Activated CD8-positive, alpha-beta T cell treated with anti-CD3 and anti-CD28 coated beads for 36 hours (primary cell): ENCODE measurements around the gene SDCCAG8. TPM values are rescaled to one million over a fixed set of nuclear protein-coding genes. Genes with fewer than 3 reads are reported as not detected.

Experiments used
- ATAC-seq: fragments of 200-7000 bp; cut with Tn5 transposase; one replicate; pipeline ENCODE4 v1.10.0; 2021; ENCODE audit warnings: mild to moderate bottlenecking, moderate library complexity
- CTCF ChIA-PET: fragments of 350-600 bp; sonication (Branson Sonifier 250); formaldehyde crosslinking; loops from one replicate; lab custom pipeline; 2021; ENCODE audit warnings: antibody characterized with exemption; lab: Charles Lee
- POLR2A ChIA-PET: fragments of 350-600 bp; sonication (Branson Sonifier 250); formaldehyde crosslinking; loops from one replicate; lab custom pipeline; 2021; ENCODE audit warnings: antibody characterized with exemption; lab: Charles Lee
- DNase-seq: peaks from one replicate; pipeline ENCODE4 v3.0.0-alpha.2; 2020
- H3K27ac Mint-ChIP-seq: one replicate; pipeline ENCODE4 v1.8.0; 2021; ENCODE audit warnings: mild to moderate bottlenecking, mixed read lengths
- H3K27me3 Mint-ChIP-seq: one replicate; pipeline ENCODE4 v1.8.0; 2021; ENCODE audit warnings: mixed read lengths
- H3K36me3 Mint-ChIP-seq: one replicate; pipeline ENCODE4 v1.8.0; 2021; ENCODE audit warnings: low read depth, mixed read lengths
- H3K4me1 Mint-ChIP-seq: one replicate; pipeline ENCODE4 v1.8.0; 2021; ENCODE audit warnings: low read depth, mixed read lengths
- H3K4me3 Mint-ChIP-seq: one replicate; pipeline ENCODE4 v1.8.0; 2021; ENCODE audit warnings: mild to moderate bottlenecking, moderate library complexity, mixed read lengths
- H3K9me3 Mint-ChIP-seq: one replicate; pipeline ENCODE4 v1.8.0; 2021; ENCODE audit warnings: mixed read lengths
- intact Hi-C: fragments of 100-400 bp; cut with micrococcal nuclease; formaldehyde crosslinking; loops from one replicate; pipeline ENCODE4 v1.10.0; 2022
- total RNA-seq, 2 experiments: library from RNA; stranded (reverse); gene quantifications; one replicate each; pipeline ENCODE4 v1.2.3, GENCODE V29; 2021
- TF ChIP-seq, protein P1 (sequence below): fragments of 200-600 bp; IDR thresholded peaks from one replicate; pipeline ENCODE4 v1.8.0; 2022; ENCODE audit warnings: antibody characterized with exemption, mild to moderate bottlenecking

Gene SDCCAG8
- total RNA-seq, 2 experiments from 2014 or later: 22.4 to 22.6 TPM

DNA sequence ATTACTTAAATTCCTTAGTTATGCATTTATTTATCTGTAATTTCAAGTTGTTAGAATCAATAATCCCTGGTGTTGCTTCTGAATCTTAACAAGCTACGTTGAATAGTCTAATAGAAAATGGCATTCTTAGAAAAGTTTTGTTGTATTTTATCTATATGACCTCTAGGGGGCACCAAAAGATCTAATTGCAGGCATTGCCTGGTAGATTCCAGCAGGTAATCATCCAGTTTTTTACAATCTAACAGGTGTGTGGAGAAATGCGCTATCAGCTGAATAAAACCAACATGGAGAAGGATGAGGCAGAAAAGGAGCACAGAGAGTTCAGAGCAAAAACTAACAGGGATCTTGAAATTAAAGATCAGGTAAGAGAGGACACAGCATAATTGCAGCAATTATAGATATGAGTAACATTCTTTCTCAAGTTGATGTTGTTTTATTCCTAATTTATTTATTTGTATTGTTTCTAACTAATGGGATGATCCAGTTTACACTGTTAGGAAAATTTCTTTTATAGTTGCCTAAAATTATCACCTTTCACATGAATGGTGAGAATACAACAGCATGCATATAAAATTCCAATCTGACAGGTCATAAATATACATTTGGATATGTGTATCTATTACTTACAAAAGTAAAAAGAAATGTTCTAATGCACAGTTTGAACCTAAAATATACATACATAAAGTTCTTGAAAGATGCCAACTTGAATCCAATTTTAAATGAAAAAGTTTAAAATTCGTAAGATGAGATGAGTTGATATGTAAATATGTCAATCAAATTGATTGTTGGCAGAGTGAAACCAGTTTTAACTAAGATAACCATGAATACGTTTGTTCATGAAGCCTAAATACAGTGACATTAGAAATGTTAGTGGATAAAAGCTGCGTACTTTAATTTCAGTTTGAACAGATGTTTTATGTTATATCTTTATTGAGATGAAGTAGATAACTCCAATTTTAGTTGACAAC is 88.4 kb downstream of the SDCCAG8 start:
- TF ChIP-seq, protein P1, sequence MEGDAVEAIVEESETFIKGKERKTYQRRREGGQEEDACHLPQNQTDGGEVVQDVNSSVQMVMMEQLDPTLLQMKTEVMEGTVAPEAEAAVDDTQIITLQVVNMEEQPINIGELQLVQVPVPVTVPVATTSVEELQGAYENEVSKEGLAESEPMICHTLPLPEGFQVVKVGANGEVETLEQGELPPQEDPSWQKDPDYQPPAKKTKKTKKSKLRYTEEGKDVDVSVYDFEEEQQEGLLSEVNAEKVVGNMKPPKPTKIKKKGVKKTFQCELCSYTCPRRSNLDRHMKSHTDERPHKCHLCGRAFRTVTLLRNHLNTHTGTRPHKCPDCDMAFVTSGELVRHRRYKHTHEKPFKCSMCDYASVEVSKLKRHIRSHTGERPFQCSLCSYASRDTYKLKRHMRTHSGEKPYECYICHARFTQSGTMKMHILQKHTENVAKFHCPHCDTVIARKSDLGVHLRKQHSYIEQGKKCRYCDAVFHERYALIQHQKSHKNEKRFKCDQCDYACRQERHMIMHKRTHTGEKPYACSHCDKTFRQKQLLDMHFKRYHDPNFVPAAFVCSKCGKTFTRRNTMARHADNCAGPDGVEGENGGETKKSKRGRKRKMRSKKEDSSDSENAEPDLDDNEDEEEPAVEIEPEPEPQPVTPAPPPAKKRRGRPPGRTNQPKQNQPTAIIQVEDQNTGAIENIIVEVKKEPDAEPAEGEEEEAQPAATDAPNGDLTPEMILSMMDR: peak; percentile 93
- Mint-ChIP-seq H3K4me3 (no peak overlapping the region), H3K9me3 (no peaks in the 10 kb centered on the region), H3K27ac (no peak overlapping the region), H3K36me3 (peaks cover 10% of the 10 kb centered on the region), H3K27me3 (no peaks in the 10 kb centered on the region), H3K4me1 (peaks cover 3% of the 10 kb centered on the region)
- CTCF ChIA-PET: interaction anchor here (0.6 to 2.4 kb wide), 45 partner anchors 8 to 955 kb away, joined by 3 to 16 read pairs (median 3); no protein-coding TSS in a partner anchor
- POLR2A ChIA-PET: no interaction called here
- DNase-seq (no peak), ATAC-seq (peak; percentile 39)
- intact Hi-C loops: loop anchor here (5.0 to 10.0 kb wide), 2 partner anchors 601 to 928 kb away; no protein-coding TSS in a partner anchor

DNA sequence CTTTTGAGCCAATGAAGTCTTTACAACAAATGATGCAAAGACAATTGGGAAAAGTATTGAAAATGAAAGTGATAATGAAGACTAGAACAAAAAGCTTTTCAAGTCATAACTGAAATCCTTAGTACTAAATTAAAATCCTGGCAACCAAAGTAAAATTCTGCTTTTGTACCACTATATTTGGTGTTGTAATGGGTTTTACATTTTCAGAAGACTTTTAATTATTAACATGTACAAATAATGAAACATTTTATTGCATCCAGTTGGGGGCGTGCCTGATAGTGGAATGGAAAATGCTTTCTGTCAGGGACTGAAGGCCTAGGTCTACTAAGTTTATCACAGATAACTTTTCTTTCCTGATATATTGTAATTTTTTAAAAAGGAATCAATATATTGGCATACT is 89.4 kb downstream of the SDCCAG8 start:
- peaks cover 3% of the 10 kb centered on the region for H3K4me1 Mint-ChIP-seq
- no peak for DNase-seq
- H3K9me3 Mint-ChIP-seq: no peaks in the 10 kb centered on the region
- peaks cover 10% of the 10 kb centered on the region for H3K36me3 Mint-ChIP-seq
- intact Hi-C loops: loop anchor here (10.0 kb wide), 1 partner anchor 600 kb away; no protein-coding TSS in a partner anchor
- ATAC-seq: no peak
- CTCF ChIA-PET: no interaction called here
- H3K27ac Mint-ChIP-seq: no peak overlapping the region
- TF ChIP-seq, protein P1: no peak
- no peaks in the 10 kb centered on the region for H3K27me3 Mint-ChIP-seq
- POLR2A ChIA-PET: interaction anchor here (0.5 kb wide), 1 partner anchor 697 kb away, joined by 5 read pairs; no protein-coding TSS in a partner anchor
- no peak overlapping the region for H3K4me3 Mint-ChIP-seq

DNA sequence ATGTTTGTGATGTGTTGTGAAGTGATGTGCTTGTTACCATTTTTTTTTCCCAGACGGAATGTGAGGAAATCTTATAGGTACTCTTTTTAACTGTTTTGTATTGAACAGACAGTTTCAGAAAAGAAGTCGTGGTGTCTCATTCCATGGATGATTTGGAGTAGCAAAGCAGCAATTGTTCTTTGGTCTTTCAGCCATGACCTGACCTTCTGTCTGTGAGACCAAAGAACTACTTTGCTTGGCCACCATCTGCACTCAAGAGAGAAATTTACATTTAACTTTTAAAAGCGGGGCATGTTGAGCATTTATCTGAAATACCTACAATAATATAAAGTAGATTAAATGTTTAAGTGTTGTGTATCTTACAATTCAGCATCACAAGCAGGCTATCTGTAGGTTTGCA is 90.2 kb downstream of the SDCCAG8 start:
- TF ChIP-seq, protein P1: no peak
- POLR2A ChIA-PET: no interaction called here
- no peak overlapping the region for H3K4me3 Mint-ChIP-seq
- no peak for DNase-seq
- H3K9me3 Mint-ChIP-seq: no peaks in the 10 kb centered on the region
- H3K27ac Mint-ChIP-seq: no peak overlapping the region
- intact Hi-C loops: loop anchor here (10.0 kb wide), 1 partner anchor 599 kb away; no protein-coding TSS in a partner anchor
- peaks cover 10% of the 10 kb centered on the region for H3K36me3 Mint-ChIP-seq
- CTCF ChIA-PET: no interaction called here
- H3K4me1 Mint-ChIP-seq: peaks cover 3% of the 10 kb centered on the region
- no peak for ATAC-seq
- H3K27me3 Mint-ChIP-seq: no peaks in the 10 kb centered on the region

DNA sequence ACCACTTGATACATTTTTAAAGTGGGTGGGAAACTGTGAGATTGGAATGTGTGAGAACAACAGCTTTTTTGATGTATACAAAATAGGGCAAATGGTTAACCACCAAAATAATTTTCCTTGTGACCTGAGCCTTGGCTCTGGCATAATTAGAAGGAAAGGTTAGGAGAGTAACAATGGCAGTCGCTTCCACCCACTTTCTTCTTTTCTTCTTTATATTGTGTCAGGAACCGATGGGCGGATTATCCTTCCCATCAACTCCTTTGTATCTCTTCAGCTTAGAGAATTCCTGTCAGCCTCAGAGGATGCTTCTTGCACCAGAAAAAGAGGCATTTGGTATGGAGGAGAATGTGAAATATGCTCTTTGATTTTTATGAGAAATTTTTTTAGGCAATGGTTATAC is 90.6 kb downstream of the SDCCAG8 start:
- no peak overlapping the region for H3K27ac Mint-ChIP-seq
- H3K9me3 Mint-ChIP-seq: no peaks in the 10 kb centered on the region
- H3K27me3 Mint-ChIP-seq: no peaks in the 10 kb centered on the region
- TF ChIP-seq, protein P1: no peak
- peaks cover 3% of the 10 kb centered on the region for H3K4me1 Mint-ChIP-seq
- intact Hi-C loops: loop anchor here (10.0 kb wide), 1 partner anchor 598 kb away; no protein-coding TSS in a partner anchor
- peaks cover 14% of the 10 kb centered on the region for H3K36me3 Mint-ChIP-seq
- DNase-seq (no peak), ATAC-seq (no peak)
- H3K4me3 Mint-ChIP-seq: no peak overlapping the region
- POLR2A ChIA-PET: no interaction called here
- CTCF ChIA-PET: no interaction called here

DNA sequence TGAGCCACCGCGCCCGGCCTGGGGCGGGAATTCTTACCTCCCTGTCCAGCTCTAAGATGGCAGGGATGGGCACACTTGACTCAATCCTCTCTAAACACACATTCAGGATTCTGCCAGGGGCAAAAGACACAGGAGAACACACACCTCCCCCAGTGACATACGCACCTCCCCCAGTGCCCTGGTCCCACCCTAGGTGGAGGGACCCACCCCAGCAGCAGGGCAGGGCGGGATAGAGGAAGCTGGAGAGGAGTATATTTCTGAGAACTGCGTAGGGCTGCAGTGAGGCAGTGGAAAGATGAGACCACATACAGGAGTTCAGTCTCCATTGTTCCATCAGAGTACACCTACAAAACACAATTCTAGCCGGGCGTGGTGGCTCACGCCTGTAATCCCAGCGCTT is 92.5 kb downstream of the SDCCAG8 start:
- Mint-ChIP-seq H3K4me1 (peaks cover 3% of the 10 kb centered on the region), H3K4me3 (no peak overlapping the region), H3K9me3 (no peaks in the 10 kb centered on the region), H3K27ac (no peak overlapping the region), H3K36me3 (peaks cover 14% of the 10 kb centered on the region), H3K27me3 (no peaks in the 10 kb centered on the region)
- ATAC-seq (no peak), DNase-seq (no peak)
- POLR2A ChIA-PET: no interaction called here
- intact Hi-C loops: loop anchor here (10.0 kb wide), 1 partner anchor 596 kb away; no protein-coding TSS in a partner anchor
- TF ChIP-seq, protein P1: no peak
- CTCF ChIA-PET: no interaction called here
